ENCODE results near the gene TP53TG5.

TP53TG5 gene

GRCh38 chr20:45378191-45378590, at the start of gene TP53TG5:
Gene TP53TG5 (minus strand): TSS chr20:45378325. CDS start chr20:45378236, 89 bp downstream.
- no peak for DNase-seq

GRCh38 chr20:45427236-45428149, 49.4 kb upstream of the TP53TG5 start:
- DNase-seq, result no peak

GRCh38 chr20:45426320-45427016, 48.3 kb upstream of the TP53TG5 start:
- DNase-seq, result no peak

GRCh38 chr20:45425561-45425960, 47.4 kb upstream of the TP53TG5 start:
- DNase-seq, result no peak

- DNase-seq, result no peak
These were observed 45.6 kb upstream of the TP53TG5 start for GRCh38 chr20:45423700-45424099.

- DNase-seq, result no peak
These were observed 42.0 kb upstream of the TP53TG5 start for GRCh38 chr20:45420125-45420524.

- DNase-seq, result no peak
These were observed 41.3 kb upstream of the TP53TG5 start for GRCh38 chr20:45419188-45420091.

- no peak for DNase-seq
These were observed 38.8 kb upstream of the TP53TG5 start for GRCh38 chr20:45416917-45417316.

GRCh38 chr20:45415822-45416637, 37.9 kb upstream of the TP53TG5 start, which contains the start of gene PIGT:
Gene PIGT (plus strand): TSS chr20:45416141. CDS start chr20:45416157, 16 bp downstream.
- DNase-seq, result peak; percentile 79 to 85

GRCh38 chr20:45413479-45413878, 35.4 kb upstream of the TP53TG5 start:
- DNase-seq, result no peak

GRCh38 chr20:45412653-45413052, 34.5 kb upstream of the TP53TG5 start:
- DNase-seq, result no peak

GRCh38 chr20:45410887-45411286, 32.8 kb upstream of the TP53TG5 start:
- no peak for DNase-seq

GRCh38 chr20:45409521-45410272, 31.6 kb upstream of the TP53TG5 start:
- DNase-seq, result no peak

- no peak for DNase-seq
These were observed 30.6 kb upstream of the TP53TG5 start for GRCh38 chr20:45408646-45409213.

GRCh38 chr20:45407783-45408645, 29.9 kb upstream of the TP53TG5 start, which contains the start of gene DBNDD2:
Gene DBNDD2 (plus strand): TSS chr20:45408289. CDS start chr20:45408468, 179 bp downstream.
- peak; percentile 19 to 28 for DNase-seq

- DNase-seq, result no peak
These were observed 29.1 kb upstream of the TP53TG5 start for GRCh38 chr20:45407067-45407745.

GRCh38 chr20:45406260-45407066, 28.3 kb upstream of the TP53TG5 start:
- peak; percentile 57 to 69 for DNase-seq
